GM21381 (cell line): Measurements from ENCODE around the gene TXNRD3.

Experiments used
- ATAC-seq: cut with Tn5 transposase; IDR thresholded peaks from one replicate; pipeline ENCODE4 v1.9.1; 2021; ENCODE audit warnings: mild to moderate bottlenecking, moderate library complexity; ENCODE audit not compliant: unreplicated experiment

Gene TXNRD3

GRCh38 chr3:126654571-126655383, at the start of gene TXNRD3:
Gene TXNRD3 (minus strand): TSS chr3:126655124.
- ATAC-seq, result no peak

DNA sequence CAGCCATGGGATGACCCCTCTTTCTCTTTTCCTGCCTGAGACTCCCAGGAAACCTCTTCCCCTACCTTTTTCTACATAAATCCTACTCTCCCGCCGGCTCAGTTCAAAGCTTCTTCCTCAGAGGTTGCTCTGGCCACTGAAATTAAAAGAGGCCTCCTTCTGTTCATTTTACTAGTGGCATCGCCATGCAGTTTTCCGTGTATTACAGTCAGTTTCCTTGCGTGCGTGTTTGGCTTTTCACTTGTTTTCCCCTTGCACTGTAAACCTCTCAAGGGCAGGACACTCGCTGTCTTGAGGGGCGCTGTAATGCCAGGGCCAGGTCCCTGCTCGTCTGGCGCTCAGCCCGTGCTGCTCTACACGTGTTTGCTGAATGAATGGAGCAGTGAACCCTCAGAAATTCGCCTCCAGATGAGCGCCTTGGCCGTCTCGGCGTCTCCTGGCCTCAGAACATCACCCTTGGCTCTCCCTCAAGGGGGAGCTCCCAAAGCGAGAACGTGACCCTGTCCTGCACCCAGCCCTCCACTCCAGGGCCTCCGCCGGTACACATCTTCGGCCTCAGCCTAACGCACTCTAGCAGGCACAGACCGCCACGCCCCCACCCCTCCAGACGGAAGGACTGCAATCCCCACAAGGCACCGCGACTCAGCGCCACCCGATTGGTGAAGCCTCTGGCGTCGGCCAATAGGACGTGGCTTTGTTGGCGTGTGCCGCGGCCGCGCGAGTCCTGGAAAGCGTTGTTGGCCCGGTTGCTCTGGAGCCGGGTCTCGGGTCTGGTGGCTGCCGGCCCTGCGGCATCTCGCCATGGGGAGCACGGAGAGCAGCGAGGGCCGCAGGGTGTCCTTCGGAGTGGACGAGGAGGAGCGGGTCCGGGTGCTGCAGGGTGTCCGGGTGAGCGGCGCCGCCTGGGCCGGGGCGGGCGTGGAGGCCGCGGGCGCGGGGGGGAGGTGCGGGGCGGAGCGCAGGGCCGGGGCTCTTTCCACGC, 48.9 kb upstream of the TXNRD3 start, which contains the start of gene CHCHD6:
Gene CHCHD6, plus strand, starts transcription at position 729 of the 982 bp plus-strand sequence. Its CDS starts 73 bp downstream, at position 802.
- ATAC-seq, result peak; percentile 94

DNA sequence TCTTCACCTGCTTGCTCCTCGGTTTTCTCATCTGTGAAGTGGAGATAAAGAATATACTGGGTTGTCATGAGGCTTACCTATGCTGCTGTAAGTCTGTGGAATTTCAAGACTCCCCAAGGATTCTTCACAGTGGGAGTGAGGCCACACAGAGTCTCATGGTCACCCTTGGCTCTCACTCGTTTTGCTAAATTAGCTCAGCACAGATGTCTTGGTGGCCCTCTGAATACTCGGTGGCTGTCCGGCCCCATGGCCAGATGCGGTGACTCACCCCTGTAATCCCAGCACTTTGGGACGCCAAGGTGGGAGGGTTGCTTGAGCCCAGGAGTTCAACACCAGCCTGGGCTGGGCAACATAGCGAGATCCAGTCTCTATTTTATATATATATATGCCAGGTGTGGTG, 44.1 kb upstream of the TXNRD3 start:
- ATAC-seq, result no peak

- ATAC-seq, result no peak
Observed at GRCh38 chr3:126696701-126697267, 41.9 kb upstream of the TXNRD3 start.

DNA sequence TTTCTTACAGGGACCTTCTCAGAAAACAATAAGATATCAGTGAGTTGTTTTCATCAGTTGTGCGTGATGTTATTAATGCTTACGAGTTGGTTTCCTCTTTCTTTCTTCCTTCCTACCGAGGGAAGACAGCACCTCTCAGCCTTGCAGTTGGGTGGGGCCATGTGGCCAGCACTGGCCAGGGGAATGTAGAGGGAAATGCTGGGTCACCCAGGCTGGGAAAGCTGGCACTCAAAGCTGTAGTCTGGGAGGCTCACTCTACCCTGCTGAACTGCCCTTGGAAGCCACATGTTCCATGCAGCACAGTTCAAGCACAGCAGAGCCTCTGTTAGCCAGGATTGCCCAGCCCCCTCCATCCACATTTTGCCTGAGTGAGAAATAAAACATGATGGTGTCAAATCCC, 39.0 kb upstream of the TXNRD3 start:
- no peak for ATAC-seq

DNA sequence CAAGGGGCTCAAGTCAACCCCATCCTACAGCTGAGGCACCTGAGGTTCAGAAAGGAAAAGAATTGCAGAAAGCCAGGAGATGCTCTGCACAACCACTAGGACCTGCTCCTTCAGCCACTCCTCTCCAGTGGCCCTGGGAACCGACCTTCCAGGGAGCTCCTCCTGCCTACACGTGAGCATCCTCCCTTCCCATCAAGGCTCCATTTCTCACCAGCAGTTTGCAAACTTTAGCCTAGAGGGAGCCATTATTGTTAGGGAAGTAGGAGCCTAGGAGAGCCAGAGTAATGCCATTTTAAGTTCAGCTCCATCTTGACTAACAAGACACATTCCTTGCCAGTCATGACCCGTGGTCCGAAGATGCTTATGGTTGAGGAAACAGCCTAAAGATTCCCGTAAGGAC, 37.9 kb upstream of the TXNRD3 start:
- no peak for ATAC-seq

- ATAC-seq, result no peak
Observed at GRCh38 chr3:126691765-126692164, 36.8 kb upstream of the TXNRD3 start.

- no peak for ATAC-seq
Observed at GRCh38 chr3:126685493-126685892, 30.6 kb upstream of the TXNRD3 start.

DNA sequence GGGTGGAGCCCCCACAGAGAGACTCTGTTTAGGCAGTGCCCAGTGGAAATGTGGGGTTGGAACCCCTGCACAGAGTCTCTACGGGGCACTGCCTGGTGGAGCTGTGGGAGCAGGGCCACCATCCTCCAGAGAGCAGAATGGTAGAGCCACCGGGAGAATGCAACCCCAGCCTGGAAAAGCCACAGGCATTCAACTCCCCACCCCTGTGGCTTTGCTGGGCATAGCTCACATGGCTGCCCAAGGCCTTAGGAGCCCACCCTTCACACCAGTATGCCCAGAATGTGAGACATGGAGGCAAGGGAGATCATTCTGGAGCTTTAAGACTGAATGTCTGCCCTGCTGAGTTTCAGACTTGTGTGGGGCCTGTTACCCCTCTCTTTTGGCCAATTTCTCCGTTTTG, 30.1 kb upstream of the TXNRD3 start:
- no peak for ATAC-seq

DNA sequence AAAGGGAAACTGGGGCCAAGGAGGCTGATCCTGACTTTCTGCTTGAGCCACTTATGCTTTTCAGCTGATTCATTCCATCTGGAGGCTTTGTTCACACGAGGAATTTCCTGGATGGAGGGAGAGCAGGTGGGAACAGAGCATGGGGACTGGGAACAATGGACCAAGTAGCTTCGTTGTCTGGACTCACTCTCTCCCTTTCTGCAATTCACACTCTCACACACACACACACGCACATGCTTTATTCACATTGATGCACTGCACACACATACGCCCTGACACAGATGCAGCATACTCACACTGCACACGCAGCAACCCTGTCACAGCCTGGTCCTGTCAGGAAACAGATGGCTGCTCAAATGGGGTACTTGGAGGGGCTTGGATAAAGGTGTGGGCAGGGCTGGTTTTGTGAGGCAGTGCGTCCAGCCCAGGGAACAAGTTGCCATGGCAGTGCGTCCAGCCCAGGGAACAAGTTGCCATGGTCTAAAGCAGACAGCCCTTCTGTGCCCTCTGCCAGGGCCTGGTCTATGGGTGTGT, 29.4 kb upstream of the TXNRD3 start:
- no peak for ATAC-seq

DNA sequence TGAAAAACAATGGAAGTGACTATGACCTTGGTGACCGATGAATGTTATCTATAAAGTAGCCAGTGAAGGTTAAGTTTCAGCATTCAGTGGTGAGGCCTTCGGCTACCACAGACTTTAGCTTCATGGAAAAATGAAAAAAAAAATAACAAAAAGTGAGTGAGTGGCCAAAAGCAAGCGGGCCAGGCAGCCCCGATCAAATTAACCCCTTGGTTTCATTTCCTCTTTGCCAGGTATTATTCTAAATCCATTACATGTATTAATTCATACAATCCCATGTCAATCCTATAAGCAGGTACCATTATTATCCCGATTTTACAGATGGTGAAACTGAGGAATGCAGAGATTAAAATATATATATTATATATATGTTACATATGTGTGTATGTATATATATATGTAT, 28.1 kb upstream of the TXNRD3 start:
- no peak for ATAC-seq

DNA sequence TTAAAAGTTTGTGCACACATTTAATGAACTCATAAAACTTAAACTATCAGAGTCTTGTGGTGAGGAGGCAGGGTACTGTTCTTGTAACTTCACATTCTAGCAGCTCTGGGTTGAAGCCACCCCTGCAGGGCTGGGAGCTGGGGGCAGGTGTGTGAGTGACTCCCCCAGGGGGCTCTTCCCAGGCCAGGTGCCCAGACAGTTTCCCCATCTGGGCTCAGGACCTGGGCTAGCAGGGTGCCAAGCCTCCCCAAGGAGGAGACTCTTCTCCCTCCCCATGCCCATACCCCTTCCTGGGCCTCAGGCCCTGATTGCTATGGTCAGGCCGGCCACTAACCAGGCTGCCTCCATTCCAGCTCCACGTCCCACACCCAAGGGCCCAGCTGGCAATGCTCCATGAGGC, 27.1 kb upstream of the TXNRD3 start:
- ATAC-seq, result no peak

DNA sequence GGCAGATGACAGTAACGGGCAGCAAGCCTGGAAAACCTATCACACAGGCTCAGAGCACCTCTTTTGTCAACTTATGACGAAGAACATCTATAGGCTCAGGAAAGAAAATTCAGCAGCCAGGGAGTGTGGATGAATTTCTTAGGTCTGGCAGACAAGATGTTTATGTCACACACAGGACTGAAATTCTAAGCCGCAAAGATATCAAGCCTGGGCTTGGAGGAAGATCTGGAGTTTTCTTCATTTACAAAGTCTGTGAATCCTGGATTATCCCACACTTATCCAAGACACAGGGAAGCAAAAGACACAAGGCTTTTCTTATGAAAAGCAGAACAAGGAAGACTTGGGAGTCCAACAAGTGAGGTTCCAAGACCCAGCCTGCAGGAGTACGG, 25.7 kb upstream of the TXNRD3 start:
- no peak for ATAC-seq

DNA sequence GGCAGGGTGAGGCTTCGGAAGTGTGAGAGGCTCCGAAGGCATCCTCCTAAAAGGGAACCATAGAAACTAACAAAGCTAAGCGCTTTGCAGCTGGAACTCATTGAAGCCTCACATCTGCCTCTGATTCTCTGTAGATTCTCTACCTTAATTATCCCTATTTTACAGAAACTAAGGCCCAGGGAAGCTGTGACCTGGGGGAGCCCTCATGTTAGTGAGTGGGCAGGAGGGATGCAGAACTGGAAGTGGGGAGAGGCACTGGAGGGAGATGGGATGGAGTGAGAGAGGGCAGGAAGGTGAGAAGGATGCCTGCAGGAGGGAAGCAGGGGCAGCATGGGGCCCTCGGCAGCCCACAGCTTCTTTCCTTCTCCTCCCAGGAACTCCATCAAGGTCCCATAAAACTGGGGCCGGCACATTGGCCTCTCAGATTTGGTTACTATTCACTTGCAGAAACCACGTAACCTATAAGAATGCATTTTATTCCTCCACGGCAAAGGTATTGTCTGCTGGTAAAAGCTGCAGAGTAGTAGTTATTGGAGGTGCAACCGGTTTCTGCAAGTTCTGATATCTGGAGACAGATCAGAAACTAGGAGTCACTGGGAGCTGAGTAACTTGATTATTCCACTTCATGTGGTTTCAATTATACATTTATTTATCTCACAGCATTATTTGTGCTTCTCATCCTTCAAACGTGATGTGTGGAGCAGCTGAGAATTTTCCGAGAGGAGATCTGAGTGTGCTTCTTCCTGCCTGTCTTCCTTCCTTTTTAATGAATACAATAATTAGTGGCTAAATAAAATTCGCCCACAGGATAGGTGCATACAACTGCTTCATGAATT, 25.1 kb upstream of the TXNRD3 start:
- no peak for ATAC-seq

DNA sequence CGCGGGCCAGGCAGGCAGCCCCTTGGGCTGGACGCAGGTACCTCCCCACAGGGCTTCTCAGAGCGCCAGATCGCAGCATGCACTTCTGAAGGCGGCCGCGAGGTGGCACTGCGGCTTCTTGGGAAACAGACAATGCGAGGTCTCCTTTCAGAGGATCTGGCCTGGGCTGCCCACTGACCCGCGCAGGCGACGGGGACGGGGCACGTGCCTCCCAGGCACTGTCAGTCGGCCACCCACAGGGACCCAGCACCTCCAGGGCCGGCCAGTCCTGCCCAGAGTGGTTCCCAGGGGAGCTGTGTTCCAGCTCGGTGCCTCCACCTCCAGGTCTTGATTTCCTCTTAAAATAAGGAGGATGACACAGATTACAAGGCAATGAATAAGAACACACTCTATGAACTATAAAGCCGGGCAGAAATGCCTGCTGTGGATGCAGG, 24.4 kb upstream of the TXNRD3 start:
- ATAC-seq, result no peak

DNA sequence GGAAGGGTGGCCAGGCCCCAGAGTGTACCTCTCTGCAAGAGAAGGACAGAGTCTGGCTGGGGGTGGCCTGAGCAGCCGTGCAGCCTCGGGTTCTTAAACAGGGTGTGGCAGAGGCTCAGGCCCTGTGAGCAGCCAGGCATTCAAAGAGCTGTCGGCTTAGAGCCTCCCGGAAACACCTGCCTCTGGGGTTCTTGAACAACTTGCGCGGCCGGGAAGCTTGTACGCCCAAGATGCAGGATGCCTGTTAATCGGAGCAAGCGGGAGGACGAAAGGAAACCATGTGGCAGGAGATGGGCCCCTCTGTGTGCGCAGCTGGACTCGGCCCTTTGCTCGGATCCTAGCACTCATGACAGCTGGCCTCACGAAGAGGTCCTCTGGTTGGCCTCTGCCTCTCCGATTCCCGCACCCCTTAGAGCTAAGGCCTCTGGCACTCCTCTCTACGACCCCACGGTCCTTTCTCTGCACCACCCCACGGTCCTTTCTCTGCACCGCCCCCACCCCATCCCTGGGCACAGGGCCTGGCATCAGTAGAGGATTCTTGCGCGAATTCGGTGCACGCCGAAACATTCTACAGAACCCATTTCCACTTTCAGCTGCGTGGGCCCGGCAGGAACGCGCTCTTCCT, 23.9 kb upstream of the TXNRD3 start:
- no peak for ATAC-seq

DNA sequence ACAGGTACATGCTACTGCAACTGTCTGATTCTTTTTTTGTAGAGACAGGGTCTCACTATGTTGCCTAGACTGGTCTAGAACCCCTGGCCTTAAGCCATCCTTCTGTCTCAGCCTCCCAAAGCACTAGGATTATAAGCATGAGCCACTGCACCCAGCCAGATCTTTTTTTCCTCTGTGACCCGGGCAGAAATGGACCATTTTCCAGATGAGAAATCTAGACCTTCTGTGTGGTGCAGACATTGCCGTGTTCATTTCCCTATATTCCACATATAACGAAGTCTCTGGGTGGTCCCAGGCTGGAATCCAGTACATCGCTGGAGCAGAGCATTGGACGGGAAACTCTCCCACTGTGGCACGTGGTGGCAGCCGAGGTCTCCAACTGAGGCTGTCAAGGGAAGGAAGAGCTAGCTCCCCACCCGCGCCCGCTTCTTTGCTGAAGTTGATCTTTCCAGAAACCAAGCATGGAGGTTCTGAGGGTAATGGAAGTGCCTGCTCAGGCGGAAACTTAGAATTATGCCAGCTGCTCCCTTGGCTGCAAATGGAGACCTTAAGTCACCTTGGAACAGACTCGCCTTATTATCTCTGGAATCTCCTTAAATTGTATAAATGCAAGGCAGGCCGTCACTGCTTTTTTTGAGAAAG, 23.1 kb upstream of the TXNRD3 start:
- ATAC-seq, result no peak

DNA sequence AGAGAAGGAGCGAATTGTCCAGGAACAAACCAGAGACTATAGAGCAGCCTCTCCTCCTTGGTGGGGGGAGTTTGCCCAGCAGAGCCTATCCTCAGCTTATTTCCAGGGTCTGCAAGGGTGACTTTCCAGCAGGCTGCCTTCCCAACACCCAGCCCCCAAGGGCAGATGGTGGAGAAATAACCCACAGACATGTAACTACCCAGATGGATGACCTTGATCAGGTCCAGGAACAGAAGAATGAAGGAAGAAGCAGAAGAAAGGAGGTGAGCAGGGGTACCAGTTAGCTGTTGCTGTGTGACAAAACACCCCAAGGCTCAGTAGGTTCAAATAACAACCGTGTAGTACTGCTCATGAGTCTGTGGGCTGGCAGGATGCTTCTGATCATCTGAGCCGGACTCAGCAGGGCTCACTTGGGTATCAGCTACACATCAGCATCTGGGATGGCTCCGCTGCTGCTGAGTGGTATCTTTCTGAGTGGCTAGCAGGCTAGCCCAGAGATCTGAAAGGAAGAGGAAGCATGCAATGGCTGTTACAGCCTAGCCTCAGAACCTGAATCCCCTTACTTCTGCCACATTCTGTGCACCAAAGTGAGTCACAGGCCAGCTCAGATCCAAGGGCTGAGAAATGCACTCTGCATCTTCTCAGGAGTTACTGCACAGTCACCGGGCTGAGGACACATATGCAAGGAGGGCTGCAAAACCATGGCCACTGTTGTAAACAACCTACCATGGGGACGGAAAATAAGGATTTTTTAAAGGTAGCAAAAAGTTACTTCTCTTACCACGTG, 22.2 kb upstream of the TXNRD3 start:
- ATAC-seq, result no peak
